A549 (cell line): ENCODE results near the gene PROC. TPM values are rescaled to one million over a fixed set of nuclear protein-coding genes. Genes with fewer than 3 reads are reported as not detected.

Experiments
- ATAC-seq, 2 experiments: fragments of 200-7000 bp in 1 of 2; fragments of >200 bp in 1 of 2; cut with Nextera tagmentation in 1 of 2; cut with Tn5 transposase in 1 of 2; 3 replicates each; pipeline versions ENCODE4 v1.8.0 to v1.9.1; 2018 to 2020; ENCODE audit warnings: mild to moderate bottlenecking in 1 of 2, moderate library complexity in 1 of 2
- CTCF ChIA-PET: fragments of 300-600 bp; sonication (Branson Sonifier 250); formaldehyde crosslinking; extraction: SDS; loops from one replicate; lab custom pipeline; 2021; ENCODE audit warnings: antibody characterized with exemption, inconsistent platforms; lab: Yijun Ruan, JAX
- POLR2A ChIA-PET: fragments of 350-600 bp; formaldehyde crosslinking; extraction: SDS; loops from one replicate; lab custom pipeline; 2021; ENCODE audit warnings: antibody characterized with exemption, inconsistent platforms; lab: Yijun Ruan, JAX
- DNase-seq, 2 experiments: peaks; one replicate each; pipeline versions ENCODE4 v3.0.0 to v3.0.0-alpha.2; 2011 to 2016; ENCODE audit warnings: low read depth in 1 of 2, low spot score in 1 of 2
- FAIRE-seq: peaks from 2 replicates; lab custom pipeline; 2011; peaks lifted over from hg19 to GRCh38; lab: Jason Lieb, UNC
- H3K27ac ChIP-seq, 2 experiments: fragments of >200 bp; sonication (Bioruptor Twin); formaldehyde crosslinking; 3 replicates each; pipeline ENCODE4 v1.5.1; 2016 to 2017
- H3K4me1 ChIP-seq: fragments of >200 bp; sonication (Bioruptor Twin); formaldehyde crosslinking; 3 replicates; pipeline ENCODE4 v1.6.1; 2016
- H3K4me2 ChIP-seq: fragments of >200 bp; sonication (Bioruptor Twin); formaldehyde crosslinking; 3 replicates; pipeline ENCODE4 v1.6.1; 2016
- H3K4me3 ChIP-seq: fragments of >200 bp; sonication (Bioruptor Twin); formaldehyde crosslinking; 3 replicates; pipeline ENCODE4 v1.5.1; 2016
- H3K9me3 ChIP-seq: fragments of >200 bp; sonication (Bioruptor Twin); formaldehyde crosslinking; 3 replicates; pipeline ENCODE4 v1.6.1; 2016
- BCL3 ChIP-seq: fragments of >200 bp; sonication (Bioruptor Twin); formaldehyde crosslinking; IDR thresholded peaks from 3 replicates; pipeline ENCODE4 v1.6.1; 2016
- BHLHE40 ChIP-seq: IDR thresholded peaks from 2 replicates; pipeline ENCODE4 v1.6.1; 2012; ENCODE audit warnings: low read depth, low read length, inconsistent platforms
- CBX2 ChIP-seq: fragments of 200-600 bp; sonication (generic); IDR thresholded peaks from 2 replicates; pipeline ENCODE4 v1.6.1; 2016; ENCODE audit warnings: low read depth, mild to moderate bottlenecking, borderline replicate concordance
- CBX8 ChIP-seq: fragments of 200-600 bp; sonication (generic); IDR thresholded peaks from 2 replicates; pipeline ENCODE4 v1.6.1; 2016
- CEBPB ChIP-seq, 2 experiments: fragments of >200 bp in 1 of 2; sonication (Bioruptor Twin) in 1 of 2; formaldehyde crosslinking in 1 of 2; IDR thresholded peaks; 2 replicates each; pipeline ENCODE4 v1.6.1; 2012 to 2016
- CHD2 ChIP-seq: fragments of 150-350 bp; IDR thresholded peaks from 2 replicates; pipeline ENCODE4 v1.6.1; 2014; ENCODE audit warnings: low read length; ENCODE audit not compliant: partially characterized antibody
- CHD4 ChIP-seq: fragments of 200-600 bp; sonication (generic); IDR thresholded peaks from 2 replicates; pipeline ENCODE4 v1.6.1; 2016; ENCODE audit warnings: antibody characterized with exemption, mild to moderate bottlenecking, borderline replicate concordance
- E2F6 ChIP-seq: IDR thresholded peaks from 2 replicates; pipeline ENCODE4 v1.6.1; 2012; ENCODE audit warnings: low read depth, borderline replicate concordance
- EHMT2 ChIP-seq: fragments of 200-600 bp; sonication (generic); IDR thresholded peaks from 2 replicates; pipeline ENCODE4 v1.6.1; 2016; ENCODE audit warnings: antibody characterized with exemption, low read depth, mild to moderate bottlenecking, moderate library complexity
- ELK1 ChIP-seq: fragments of 150-350 bp; IDR thresholded peaks from 2 replicates; pipeline ENCODE4 v1.6.1; 2014; ENCODE audit warnings: low read depth, mild to moderate bottlenecking, low read length
- FOSL2 ChIP-seq, 2 experiments: fragments of 450-650 bp in 1 of 2; fragments of >200 bp in 1 of 2; sonication (Bioruptor Twin) in 1 of 2; formaldehyde crosslinking; IDR thresholded peaks; 2 replicates each; pipeline versions ENCODE4 v1.5.0 to v1.6.1; 2016 to 2020; ENCODE audit warnings: mild to moderate bottlenecking in 1 of 2, moderate library complexity in 1 of 2
- FOXS1 ChIP-seq: fragments of 250-450 bp; sonication (Bioruptor Pico); IDR thresholded peaks from 2 replicates; pipeline ENCODE4 v1.5.0; 2020; ENCODE audit warnings: mild to moderate bottlenecking, moderate library complexity
- GATA3 ChIP-seq: IDR thresholded peaks from 2 replicates; pipeline ENCODE4 v1.6.1; 2012; ENCODE audit warnings: borderline replicate concordance
- HDAC2 ChIP-seq: fragments of 200-600 bp; sonication (generic); IDR thresholded peaks from 2 replicates; pipeline ENCODE4 v1.6.1; 2016
- HES2 ChIP-seq: fragments of >200 bp; sonication (Bioruptor Twin); formaldehyde crosslinking; IDR thresholded peaks from 2 replicates; pipeline ENCODE4 v1.6.1; 2016
- HMGXB4 ChIP-seq: fragments of 250-450 bp; sonication (Bioruptor Pico); IDR thresholded peaks from 2 replicates; pipeline ENCODE4 v1.5.0; 2021; ENCODE audit warnings: mild to moderate bottlenecking, moderate library complexity, borderline replicate concordance
- HOXB13 ChIP-seq: fragments of 250-450 bp; sonication (Bioruptor Pico); IDR thresholded peaks from 2 replicates; pipeline ENCODE4 v1.5.0; 2020; ENCODE audit warnings: low read depth, mild to moderate bottlenecking, moderate library complexity
- HOXB5 ChIP-seq: fragments of 250-450 bp; sonication (Bioruptor Pico); IDR thresholded peaks from 2 replicates; pipeline ENCODE4 v1.5.0; 2020; ENCODE audit warnings: mild to moderate bottlenecking, moderate library complexity
- JUN ChIP-seq, 2 experiments: fragments of >200 bp; sonication (Bioruptor Twin); formaldehyde crosslinking; IDR thresholded peaks; 2 replicates in 1 of 2; 3 replicates in 1 of 2; pipeline ENCODE4 v1.6.1; 2016 to 2017
- JUNB ChIP-seq: fragments of >200 bp; sonication (Bioruptor Twin); formaldehyde crosslinking; IDR thresholded peaks from 2 replicates; pipeline ENCODE4 v1.6.1; 2016
- KDM5A ChIP-seq: fragments of 200-600 bp; sonication (generic); IDR thresholded peaks from 2 replicates; pipeline ENCODE4 v1.6.1; 2016; ENCODE audit warnings: antibody characterized with exemption, mild to moderate bottlenecking
- MAX ChIP-seq: IDR thresholded peaks from 2 replicates; pipeline ENCODE4 v1.6.1; 2012
- NR3C1 ChIP-seq: fragments of >200 bp; sonication (Bioruptor Twin); formaldehyde crosslinking; IDR thresholded peaks from 3 replicates; pipeline ENCODE4 v1.6.1; 2017
- POLR2A ChIP-seq: IDR thresholded peaks from 2 replicates; pipeline ENCODE4 v1.6.1; 2012; ENCODE audit warnings: mild to moderate bottlenecking, low read length
- REST ChIP-seq: fragments of 200-600 bp; sonication (generic); IDR thresholded peaks from 2 replicates; pipeline ENCODE4 v1.6.1; 2016; ENCODE audit warnings: antibody characterized with exemption, mild to moderate bottlenecking, moderate library complexity
- RFX5 ChIP-seq: fragments of 450-650 bp; IDR thresholded peaks from 2 replicates; pipeline ENCODE4 v1.7.1; 2014; ENCODE audit warnings: antibody characterized with exemption, mild to moderate bottlenecking, moderate library complexity
- TP53 ChIP-seq: fragments of 250-450 bp; sonication (Bioruptor Pico); IDR thresholded peaks from 2 replicates; pipeline ENCODE4 v1.5.0; 2021; ENCODE audit warnings: mild to moderate bottlenecking, moderate library complexity
- USF2 ChIP-seq: fragments of 450-650 bp; IDR thresholded peaks from 2 replicates; pipeline ENCODE4 v1.6.1; 2014; ENCODE audit warnings: antibody characterized with exemption
- ZC3H11A ChIP-seq: fragments of 450-650 bp; IDR thresholded peaks from 2 replicates; pipeline ENCODE4 v1.6.1; 2014; ENCODE audit warnings: antibody characterized with exemption, mild to moderate bottlenecking
- WGBS: methylation state at CpG from one replicate; pipeline ENCODE4 v1.1.6; 2017; ENCODE audit errors: missing lambda C conversion rate; 5-methylcytosine and 5-hydroxymethylcytosine counted together
- polyA plus RNA-seq, 4 experiments: library from polyadenylated mRNA; depleted of rRNA in 3 of 4; stranded (reverse); fragments of >200 nt; fragmentation: RNase III in 1 of 4; extraction: RNeasy Plus Mini Kit Qiagen cat#74134 plus additional on column Dnase treatment in 1 of 4; gene quantifications; 2 replicates in 3 of 4; 3 replicates in 1 of 4; pipeline ENCODE4 v1.2.3, GENCODE V29; 2011 to 2017

Gene PROC
- polyA plus RNA-seq, 2 of the 4 experiments (the other 2 are of a cell fraction), result 2.0 to 7.9 TPM

- 3% methylated on average over 6 of the region's 6 CpGs for WGBS
- TF ChIP-seq CHD2 (no peak), JUNB (peak; percentile 46), HDAC2 (no peak), USF2 (no peak), ELK1 (no peak), CHD4 (no peak), E2F6 (peak; percentile 72; the same call in 1 of the 2 replicates), BHLHE40 (no peak), KDM5A (no peak), POLR2A (no peak), RFX5 (peak; percentile 98), FOSL2 (IDR thresholded peaks at IDR 0.05) (no peak), FOSL2 (CRISPR knock-in tag; IDR thresholded peaks at IDR 0.05) (peak; percentile 51), FOXS1 (no peak), HOXB5 (CRISPR knock-in tag) (0 out of 2 replicates have a peak, but pooled peaks have one; percentile 48), CBX8 (no peak), CEBPB (IDR thresholded peaks at IDR 0.05) (peak in 1 of 2 experiments; percentile 45; a peak in 1 of 4 replicates), JUN (IDR thresholded peaks at IDR 0.05) (peak in 1 of 2 experiments; percentile 48; a peak in 1 of 5 replicates), CBX2 (no peak), NR3C1 (no peak), EHMT2 (no peak), HES2 (no peak), ZC3H11A (no peak), HOXB13 (no peak), HMGXB4 (CRISPR knock-in tag) (no peak), MAX (peak; percentile 91), GATA3 (peak; percentile 67; the same call in 1 of the 2 replicates), TP53 (CRISPR knock-in tag) (no peak), REST (no peak), BCL3 (no peak)
- ATAC-seq (peak in 1 of 2 experiments; percentile 25; a peak in 3 of 6 replicates), FAIRE-seq (no peak), DNase-seq (peak; percentile 50 to 85)
- Histone ChIP-seq H3K4me1 (peaks cover 85% of the 10 kb centered on the region), H3K9me3 (peaks cover 8% of the 10 kb centered on the region; the same call in 1 of the 3 replicates), H3K4me2 (peak overlapping the region; percentile 70), H3K4me3 (no peak overlapping the region), H3K27ac (peak overlapping the region; percentile 90 to 97)
- CTCF ChIA-PET, result interaction anchor here (0.9 to 1.4 kb wide), 3 partner anchors 8 to 87 kb away, joined by 3 to 5 read pairs (median 3); no protein-coding TSS in a partner anchor
- POLR2A ChIA-PET, result interaction anchor here (1.0 to 1.4 kb wide), 3 partner anchors 12 to 117 kb away, joined by 3 to 4 read pairs (median 4); partner anchors contain the start of gene ERCC3
Observed at GRCh38 chr2:127410871-127411652, 7.2 kb upstream of the PROC start.
